HepG2 (cell line): ENCODE data around the gene RHBDL1. TPM values are rescaled to one million over a fixed set of nuclear protein-coding genes. Genes with fewer than 3 reads are reported as not detected.

ENCODE experiments used
- AKAP8 ChIP-seq: sonication (generic); formaldehyde crosslinking; IDR thresholded peaks from 2 replicates; pipeline ENCODE4 v1.5.1; 2020; ENCODE audit warnings: mild to moderate bottlenecking, missing genetic modification reagents
- ATAD3A ChIP-seq: sonication (generic); formaldehyde crosslinking; IDR thresholded peaks from 2 replicates; pipeline ENCODE4 v1.4.0; 2020; ENCODE audit warnings: missing genetic modification reagents
- CERS6 ChIP-seq: sonication (generic); formaldehyde crosslinking; IDR thresholded peaks from 2 replicates; pipeline ENCODE4 v1.5.0; 2020; ENCODE audit warnings: missing genetic modification reagents
- KAT8 ChIP-seq: IDR thresholded peaks from 2 replicates; pipeline ENCODE4 v1.6.1; 2016; ENCODE audit warnings: missing genetic modification reagents, missing compliant biosample characterization
- MZF1 ChIP-seq: sonication (generic); formaldehyde crosslinking; IDR thresholded peaks from 2 replicates; pipeline ENCODE4 v1.8.1; 2023; ENCODE audit warnings: mild to moderate bottlenecking, missing genetic modification reagents, borderline replicate concordance
- NPAS2 ChIP-seq: sonication (generic); formaldehyde crosslinking; IDR thresholded peaks from 2 replicates; pipeline ENCODE4 v1.8.0; 2022; ENCODE audit warnings: mild to moderate bottlenecking, missing genetic modification reagents, borderline replicate concordance
- PRMT3 ChIP-seq: sonication (generic); formaldehyde crosslinking; IDR thresholded peaks from 2 replicates; pipeline ENCODE4 v1.8.1; 2022; ENCODE audit warnings: low read depth, mild to moderate bottlenecking, moderate library complexity, missing genetic modification reagents, borderline replicate concordance
- RBM39 ChIP-seq: fragments of 200-400 bp; formaldehyde crosslinking; IDR thresholded peaks from one replicate; pipeline ENCODE4 v1.6.1; 2018; ENCODE audit warnings: antibody characterized with exemption, mild to moderate bottlenecking, low read depth, low read length; ENCODE audit not compliant: poor library complexity, severe bottlenecking
- TRAFD1 ChIP-seq: sonication (generic); formaldehyde crosslinking; IDR thresholded peaks from 2 replicates; pipeline ENCODE4 v1.5.1; 2020; ENCODE audit warnings: missing genetic modification reagents, mild to moderate bottlenecking, borderline replicate concordance
- ZNF232 ChIP-seq: sonication (generic); formaldehyde crosslinking; IDR thresholded peaks from 2 replicates; pipeline ENCODE4 v1.4.0; 2020; ENCODE audit warnings: missing genetic modification reagents, borderline replicate concordance
- ZNF503 ChIP-seq: sonication (generic); formaldehyde crosslinking; IDR thresholded peaks from 2 replicates; pipeline ENCODE4 v1.4.0; 2020; ENCODE audit warnings: missing genetic modification reagents
- ZNF614 ChIP-seq: IDR thresholded peaks from 2 replicates; pipeline ENCODE4 v1.6.1; 2018; ENCODE audit warnings: missing biosample characterization, missing genetic modification reagents, inconsistent platforms, borderline replicate concordance
- polyA plus RNA-seq, 8 experiments: library from polyadenylated mRNA; depleted of rRNA in 3 of 8; stranded (reverse) in 7 of 8; unstranded in 1 of 8; fragments of >200 nt; fragmentation: Illumina TruSeq in 4 of 8; extraction: Trizol in 4 of 8; gene quantifications; 2 replicates each; pipeline versions ENCODE4 v1.2.1 to v1.2.3, GENCODE V29; 2011 to 2016; ENCODE audit warnings: low read depth in 4 of 8, missing spikeins in 1 of 8, mixed read lengths in 1 of 8; ENCODE audit not compliant: insufficient read depth in 1 of 8
- total RNA-seq, 5 experiments: library from RNA; depleted of rRNA; stranded (reverse); fragments of >200 nt; fragmentation: Illumina TruSeq; extraction: Trizol; gene quantifications; 2 replicates each; pipeline ENCODE4 v1.2.3, GENCODE V29; 2016; ENCODE audit warnings: low read depth in 1 of 5
- TF ChIP-seq, protein P1 (sequence below): sonication (generic); formaldehyde crosslinking; IDR thresholded peaks from one replicate; pipeline ENCODE4 v1.5.1; 2020; ENCODE audit warnings: mild to moderate bottlenecking, missing genetic modification reagents; ENCODE audit errors: not compliant biosample characterization
- TF ChIP-seq, protein P2 (sequence below): sonication (generic); formaldehyde crosslinking; IDR thresholded peaks from 2 replicates; pipeline ENCODE4 v1.4.0; 2020; ENCODE audit warnings: missing genetic modification reagents, borderline replicate concordance

The RHBDL1 gene
- total and polyA plus RNA-seq, 2 of the 13 experiments (the other 11 are each of a cell fraction or from before 2014, with no cell fraction given), result 1.8 to 3.8 TPM

DNA sequence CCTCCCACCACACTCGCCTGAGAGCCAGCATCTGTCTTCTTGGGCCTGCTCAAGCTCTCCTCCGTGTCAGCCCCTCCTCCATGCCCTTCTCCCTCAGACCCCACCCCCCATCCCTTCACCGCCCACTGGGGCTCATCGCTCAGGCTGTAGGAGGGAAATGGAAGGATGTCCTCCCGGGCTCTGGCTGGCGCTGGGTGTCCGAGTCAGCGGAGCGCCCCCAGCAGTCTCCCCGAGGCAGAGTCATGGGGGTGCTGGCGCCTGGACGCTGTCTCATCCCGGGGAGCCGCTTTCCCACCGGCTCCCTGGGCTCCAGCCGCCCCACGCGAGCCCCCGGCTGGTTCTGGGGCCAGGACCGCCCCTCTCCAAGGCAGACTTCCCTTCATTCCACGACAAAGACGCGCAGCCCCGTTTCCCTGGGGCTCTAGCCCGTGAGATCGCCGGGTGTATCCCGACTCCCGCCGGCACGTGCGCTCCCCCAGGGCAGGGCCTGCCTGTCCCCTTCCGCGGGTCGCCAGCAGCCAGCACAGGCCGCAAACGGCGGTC is 45.0 kb downstream of the RHBDL1 start (continued):
- TF ChIP-seq, protein P1, sequence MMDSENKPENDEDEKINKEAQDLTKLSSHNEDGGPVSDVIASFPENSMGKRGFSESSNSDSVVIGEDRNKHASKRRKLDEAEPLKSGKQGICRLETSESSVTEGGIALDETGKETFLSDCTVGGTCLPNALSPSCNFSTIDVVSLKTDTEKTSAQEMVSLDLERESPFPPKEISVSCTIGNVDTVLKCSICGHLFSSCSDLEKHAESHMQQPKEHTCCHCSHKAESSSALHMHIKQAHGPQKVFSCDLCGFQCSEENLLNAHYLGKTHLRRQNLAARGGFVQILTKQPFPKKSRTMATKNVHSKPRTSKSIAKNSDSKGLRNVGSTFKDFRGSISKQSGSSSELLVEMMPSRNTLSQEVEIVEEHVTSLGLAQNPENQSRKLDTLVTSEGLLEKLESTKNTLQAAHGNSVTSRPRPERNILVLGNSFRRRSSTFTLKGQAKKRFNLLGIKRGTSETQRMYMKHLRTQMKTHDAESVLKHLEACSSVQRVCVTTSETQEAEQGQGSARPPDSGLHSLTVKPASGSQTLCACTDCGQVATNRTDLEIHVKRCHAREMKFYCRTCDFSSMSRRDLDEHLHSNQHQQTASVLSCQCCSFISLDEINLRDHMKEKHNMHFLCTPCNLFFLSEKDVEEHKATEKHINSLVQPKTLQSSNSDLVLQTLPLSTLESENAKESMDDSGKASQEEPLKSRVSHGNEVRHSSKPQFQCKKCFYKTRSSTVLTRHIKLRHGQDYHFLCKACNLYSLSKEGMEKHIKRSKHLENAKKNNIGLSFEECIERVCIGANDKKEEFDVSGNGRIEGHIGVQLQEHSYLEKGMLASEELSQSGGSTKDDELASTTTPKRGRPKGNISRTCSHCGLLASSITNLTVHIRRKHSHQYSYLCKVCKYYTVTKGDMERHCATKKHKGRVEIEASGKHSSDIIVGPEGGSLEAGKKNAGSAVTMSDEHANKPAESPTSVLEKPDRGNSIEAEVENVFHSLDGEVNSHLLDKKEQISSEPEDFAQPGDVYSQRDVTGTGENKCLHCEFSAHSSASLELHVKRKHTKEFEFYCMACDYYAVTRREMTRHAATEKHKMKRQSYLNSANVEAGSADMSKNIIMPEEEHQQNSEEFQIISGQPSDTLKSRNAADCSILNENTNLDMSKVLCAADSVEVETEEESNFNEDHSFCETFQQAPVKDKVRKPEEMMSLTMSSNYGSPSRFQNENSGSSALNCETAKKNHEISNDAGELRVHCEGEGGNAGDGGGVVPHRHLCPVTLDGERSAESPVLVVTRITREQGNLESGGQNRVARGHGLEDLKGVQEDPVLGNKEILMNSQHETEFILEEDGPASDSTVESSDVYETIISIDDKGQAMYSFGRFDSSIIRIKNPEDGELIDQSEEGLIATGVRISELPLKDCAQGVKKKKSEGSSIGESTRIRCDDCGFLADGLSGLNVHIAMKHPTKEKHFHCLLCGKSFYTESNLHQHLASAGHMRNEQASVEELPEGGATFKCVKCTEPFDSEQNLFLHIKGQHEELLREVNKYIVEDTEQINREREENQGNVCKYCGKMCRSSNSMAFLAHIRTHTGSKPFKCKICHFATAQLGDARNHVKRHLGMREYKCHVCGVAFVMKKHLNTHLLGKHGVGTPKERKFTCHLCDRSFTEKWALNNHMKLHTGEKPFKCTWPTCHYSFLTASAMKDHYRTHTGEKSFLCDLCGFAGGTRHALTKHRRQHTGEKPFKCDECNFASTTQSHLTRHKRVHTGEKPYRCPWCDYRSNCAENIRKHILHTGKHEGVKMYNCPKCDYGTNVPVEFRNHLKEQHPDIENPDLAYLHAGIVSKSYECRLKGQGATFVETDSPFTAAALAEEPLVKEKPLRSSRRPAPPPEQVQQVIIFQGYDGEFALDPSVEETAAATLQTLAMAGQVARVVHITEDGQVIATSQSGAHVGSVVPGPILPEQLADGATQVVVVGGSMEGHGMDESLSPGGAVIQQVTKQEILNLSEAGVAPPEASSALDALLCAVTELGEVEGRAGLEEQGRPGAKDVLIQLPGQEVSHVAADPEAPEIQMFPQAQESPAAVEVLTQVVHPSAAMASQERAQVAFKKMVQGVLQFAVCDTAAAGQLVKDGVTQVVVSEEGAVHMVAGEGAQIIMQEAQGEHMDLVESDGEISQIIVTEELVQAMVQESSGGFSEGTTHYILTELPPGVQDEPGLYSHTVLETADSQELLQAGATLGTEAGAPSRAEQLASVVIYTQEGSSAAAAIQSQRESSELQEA (CRISPR knock-in tag), result peak; percentile 48
- TF ChIP-seq ZNF232 (CRISPR knock-in tag), result no peak
- TF ChIP-seq AKAP8 (CRISPR knock-in tag), result no peak
- TF ChIP-seq ZNF503 (CRISPR knock-in tag), result no peak
- no peak for TF ChIP-seq TRAFD1 (CRISPR knock-in tag)
- TF ChIP-seq NPAS2 (CRISPR knock-in tag), result no peak
- TF ChIP-seq RBM39, result peak; percentile 37
- TF ChIP-seq MZF1 (CRISPR knock-in tag), result no peak
- no peak for TF ChIP-seq KAT8 (CRISPR knock-in tag)
- TF ChIP-seq, protein P2, sequence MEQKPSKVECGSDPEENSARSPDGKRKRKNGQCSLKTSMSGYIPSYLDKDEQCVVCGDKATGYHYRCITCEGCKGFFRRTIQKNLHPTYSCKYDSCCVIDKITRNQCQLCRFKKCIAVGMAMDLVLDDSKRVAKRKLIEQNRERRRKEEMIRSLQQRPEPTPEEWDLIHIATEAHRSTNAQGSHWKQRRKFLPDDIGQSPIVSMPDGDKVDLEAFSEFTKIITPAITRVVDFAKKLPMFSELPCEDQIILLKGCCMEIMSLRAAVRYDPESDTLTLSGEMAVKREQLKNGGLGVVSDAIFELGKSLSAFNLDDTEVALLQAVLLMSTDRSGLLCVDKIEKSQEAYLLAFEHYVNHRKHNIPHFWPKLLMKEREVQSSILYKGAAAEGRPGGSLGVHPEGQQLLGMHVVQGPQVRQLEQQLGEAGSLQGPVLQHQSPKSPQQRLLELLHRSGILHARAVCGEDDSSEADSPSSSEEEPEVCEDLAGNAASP (CRISPR knock-in tag), result no peak
- TF ChIP-seq ATAD3A (CRISPR knock-in tag), result no peak
- no peak for TF ChIP-seq CERS6 (CRISPR knock-in tag)
- no peak for TF ChIP-seq ZNF614 (CRISPR knock-in tag)
- no peak for TF ChIP-seq PRMT3 (CRISPR knock-in tag)
